ENCODE data around the gene GCDH. TPM values are rescaled to one million over a fixed set of nuclear protein-coding genes. Genes with fewer than 3 reads are reported as not detected.

GCDH gene
- total RNA-seq, 1 experiment from 2014 or later, result 53.2 TPM

DNA sequence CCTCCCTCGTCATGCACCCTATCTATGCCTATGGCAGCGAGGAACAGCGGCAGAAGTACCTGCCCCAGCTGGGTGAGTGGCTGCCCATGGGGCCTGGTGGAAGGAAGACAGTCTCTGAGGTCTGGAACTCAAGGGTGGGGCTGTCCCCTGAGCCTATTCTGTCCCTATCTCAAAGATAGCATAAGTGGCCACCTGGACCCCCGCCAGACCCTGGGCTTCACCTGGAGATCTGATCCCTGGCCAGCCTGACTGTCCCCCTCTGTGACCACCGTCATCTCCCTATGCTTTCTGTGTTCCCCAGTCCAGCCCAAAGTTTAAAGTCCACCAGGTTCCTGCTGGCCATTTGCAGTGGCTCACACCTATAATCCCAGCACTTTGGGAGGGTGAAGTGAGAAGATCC is 2.6 kb downstream of the GCDH start:
- H3K27ac Mint-ChIP-seq, result no peak overlapping the region
- Histone ChIP-seq H3K27ac (ENCODE audit: insufficient read length, low read depth, low read length) (no peak overlapping the region), H3T11ph (ENCODE audit: low read length) (no peak overlapping the region), H3K4me1 (ENCODE audit: insufficient read depth, low read length) (no peaks in the 10 kb centered on the region), H4K20me1 (ENCODE audit: control insufficient read depth, insufficient read depth, insufficient read length) (no peaks in the 10 kb centered on the region), H3K23me2 (ENCODE audit: insufficient read length, low read depth, low read length, poor library complexity, severe bottlenecking) (peaks cover 9% of the 10 kb centered on the region), H3K27me3 (ENCODE audit: insufficient read depth, low read length) (no peaks in the 10 kb centered on the region), H4K91ac (ENCODE audit: insufficient read length, low read depth, low read length) (no peak overlapping the region), H3K9me3 (ENCODE audit: control insufficient read depth, low read depth, low read length) (no peaks in the 10 kb centered on the region), H2BK15ac (ENCODE audit: low read depth, low read length) (no peak overlapping the region), H3K18ac (ENCODE audit: insufficient read length, low read depth, low read length) (no peak overlapping the region), H2BK20ac (ENCODE audit: low read depth, low read length, poor library complexity, severe bottlenecking) (no peak overlapping the region), H3K4ac (ENCODE audit: low read depth, low read length) (no peak overlapping the region), H3K56ac (ENCODE audit: insufficient read length, low read depth, low read length) (no peak overlapping the region), H2BK120ac (ENCODE audit: low read depth, low read length, poor library complexity, severe bottlenecking) (no peak overlapping the region), H2BK12ac (ENCODE audit: insufficient read length, low read depth, low read length) (no peak overlapping the region), H4K8ac (replicated peaks; ENCODE audit: insufficient read length, low read depth, low read length) (no peak overlapping the region), H2AFZ (ENCODE audit: low read length) (no peak overlapping the region), H3K79me1 (ENCODE audit: insufficient read depth, low read depth, low read length, poor library complexity, severe bottlenecking) (no peaks in the 10 kb centered on the region), H3K23ac (ENCODE audit: insufficient read length, low read depth, low read length) (no peak overlapping the region), H2BK5ac (ENCODE audit: insufficient read length, low read length) (no peak overlapping the region), H3K79me2 (ENCODE audit: insufficient read depth, low read length) (no peaks in the 10 kb centered on the region; the same call in 1 of the 2 replicates), H3K9ac (ENCODE audit: extremely low read depth, insufficient read length, low read length) (no peak overlapping the region), H2AK5ac (ENCODE audit: insufficient read length, low read length) (no peak overlapping the region), H4K5ac (ENCODE audit: insufficient read length, low read depth, low read length) (no peak overlapping the region), H3K4me2 (ENCODE audit: insufficient read depth, insufficient read length, low read length) (no peak overlapping the region), H3K14ac (ENCODE audit: insufficient read depth, low read length) (no peak overlapping the region)
- no peaks in the 10 kb centered on the region; a peak in 1 of 5 replicates for H3K9me3 Mint-ChIP-seq
- H3K27me3 Mint-ChIP-seq (ENCODE audit: low read depth), result peaks cover 6% of the 10 kb centered on the region
- no CpG with 5 or more reads among the region's 5 CpGs for WGBS (ENCODE audit: extremely low coverage, insufficient read length, low lambda C conversion rate)
- peaks cover 22 to 41% (median 37%) of the 10 kb centered on the region in 3 experiments; a peak in 6 of 7 replicates for H3K36me3 Mint-ChIP-seq (ENCODE audit: insufficient read depth in 1 of 3, low read depth in 3 of 3)
- no peak for DNase-seq
- peaks cover 5 to 15% of the 10 kb centered on the region in 2 experiments for H3K4me1 Mint-ChIP-seq
- TF ChIP-seq, protein P1, sequence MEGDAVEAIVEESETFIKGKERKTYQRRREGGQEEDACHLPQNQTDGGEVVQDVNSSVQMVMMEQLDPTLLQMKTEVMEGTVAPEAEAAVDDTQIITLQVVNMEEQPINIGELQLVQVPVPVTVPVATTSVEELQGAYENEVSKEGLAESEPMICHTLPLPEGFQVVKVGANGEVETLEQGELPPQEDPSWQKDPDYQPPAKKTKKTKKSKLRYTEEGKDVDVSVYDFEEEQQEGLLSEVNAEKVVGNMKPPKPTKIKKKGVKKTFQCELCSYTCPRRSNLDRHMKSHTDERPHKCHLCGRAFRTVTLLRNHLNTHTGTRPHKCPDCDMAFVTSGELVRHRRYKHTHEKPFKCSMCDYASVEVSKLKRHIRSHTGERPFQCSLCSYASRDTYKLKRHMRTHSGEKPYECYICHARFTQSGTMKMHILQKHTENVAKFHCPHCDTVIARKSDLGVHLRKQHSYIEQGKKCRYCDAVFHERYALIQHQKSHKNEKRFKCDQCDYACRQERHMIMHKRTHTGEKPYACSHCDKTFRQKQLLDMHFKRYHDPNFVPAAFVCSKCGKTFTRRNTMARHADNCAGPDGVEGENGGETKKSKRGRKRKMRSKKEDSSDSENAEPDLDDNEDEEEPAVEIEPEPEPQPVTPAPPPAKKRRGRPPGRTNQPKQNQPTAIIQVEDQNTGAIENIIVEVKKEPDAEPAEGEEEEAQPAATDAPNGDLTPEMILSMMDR (conservative IDR thresholded peaks at IDR 0.05), result no peak
- peak overlapping the region; percentile 31 to 63; a peak in 1 of 5 replicates for H3K4me3 Mint-ChIP-seq

Measured in H9 (cell line).